ENCODE data around the gene NOTCH4. TPM values are rescaled to one million over a fixed set of nuclear protein-coding genes. Genes with fewer than 3 reads are reported as not detected.

NOTCH4 gene
- total RNA-seq, 1 donor from 2014 or later: 71.8 TPM

- no peak for DNase-seq (ENCODE audit: low spot score)
- intact Hi-C loops (cut with DNase I): no loop called here
- ATAC-seq: no peak
Measured at GRCh38 chr6:32173051-32173727, 50.7 kb downstream of the NOTCH4 start.

DNA sequence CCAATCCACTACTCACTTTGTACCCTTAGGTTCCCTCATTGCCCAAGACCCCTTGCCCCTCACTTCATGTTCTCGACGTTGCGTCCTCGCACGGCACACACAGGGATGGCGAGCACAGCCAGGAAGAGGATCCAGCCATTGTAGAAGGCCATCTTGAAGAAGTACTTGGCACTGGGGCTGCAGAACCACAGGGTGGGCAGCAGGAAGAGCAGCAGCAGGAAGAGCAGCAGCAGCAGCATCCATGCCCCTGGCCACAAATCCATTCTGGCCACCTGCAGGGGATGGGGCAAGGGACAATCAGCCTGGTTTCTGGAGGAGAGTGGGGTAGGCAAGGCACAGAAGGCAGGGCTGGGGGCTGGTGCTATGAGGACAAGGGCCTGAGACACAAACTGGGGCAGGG, 52.6 kb downstream of the NOTCH4 start:
- DNase-seq (ENCODE audit: low spot score) (no peak), ATAC-seq (no peak)
- intact Hi-C loops (cut with DNase I): no loop called here

DNA sequence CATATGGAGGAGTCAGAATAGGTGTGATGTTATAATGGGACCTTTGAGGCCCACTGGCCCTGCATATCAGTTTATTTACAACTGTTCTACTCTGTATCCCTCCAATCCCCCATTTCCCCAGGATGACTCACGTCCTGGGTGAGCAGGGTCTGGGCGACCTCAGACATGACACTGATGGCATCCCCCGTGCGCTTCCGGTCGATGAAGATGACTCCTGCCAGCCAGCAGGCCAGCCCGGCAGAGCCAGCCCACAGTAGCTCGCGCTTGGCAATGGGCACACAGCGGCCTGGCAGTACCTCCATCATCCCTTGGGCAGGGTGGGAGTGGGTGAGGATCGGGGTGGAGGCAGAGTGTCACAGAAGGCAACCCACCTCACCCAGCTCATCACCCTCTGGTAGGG, 53.6 kb downstream of the NOTCH4 start:
- ATAC-seq: no peak

DNA sequence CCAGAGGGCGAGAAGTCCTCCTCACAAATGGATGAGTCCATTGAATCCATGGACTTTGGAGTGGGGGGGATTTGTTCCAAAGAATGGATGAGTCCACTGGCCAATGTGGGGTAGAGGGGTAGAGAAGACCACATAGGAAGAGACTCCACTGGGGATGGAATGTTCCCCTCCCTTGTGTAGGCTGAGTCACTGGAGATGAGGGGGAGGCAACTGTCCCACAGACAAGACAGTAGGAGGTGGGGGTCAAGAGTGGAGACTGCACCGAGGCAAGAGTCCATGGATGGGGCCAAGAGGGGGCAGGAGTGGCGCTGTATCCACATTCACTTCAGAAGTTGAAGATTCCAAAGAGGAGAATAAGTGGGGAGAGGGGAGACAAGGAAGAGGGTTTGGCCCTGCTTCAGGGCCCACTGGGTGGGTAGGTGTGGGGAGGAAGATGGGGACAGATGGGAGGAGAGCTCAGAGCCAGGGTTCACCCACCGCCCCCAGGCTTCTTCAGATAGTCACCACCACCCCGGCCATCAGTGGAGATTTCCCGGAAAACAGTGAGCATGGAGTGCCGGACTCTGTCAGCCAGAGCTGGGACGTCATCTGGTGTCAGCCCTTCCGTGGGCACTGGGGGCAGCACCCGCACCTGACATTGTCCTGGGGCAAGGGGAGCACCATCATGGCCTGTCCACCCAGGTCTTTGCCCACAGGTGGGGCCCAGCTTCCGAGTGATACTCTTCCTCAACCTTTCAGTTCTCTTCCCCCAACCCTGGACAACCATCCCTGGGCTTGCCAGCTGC, 54.9 kb downstream of the NOTCH4 start:
- ATAC-seq (no peak), DNase-seq (ENCODE audit: low spot score) (no peak)
- intact Hi-C loops (cut with DNase I): no loop called here

More for the DNA sequence above, 53.6 kb downstream of the NOTCH4 start:
- no peak for DNase-seq (ENCODE audit: low spot score)
- intact Hi-C loops (cut with DNase I): no loop called here

GRCh38 chr6:32168350-32168749, 55.5 kb downstream of the NOTCH4 start:
- no peak for ATAC-seq
- no peak for DNase-seq (ENCODE audit: low spot score)
- intact Hi-C loops (cut with DNase I): no loop called here

DNA sequence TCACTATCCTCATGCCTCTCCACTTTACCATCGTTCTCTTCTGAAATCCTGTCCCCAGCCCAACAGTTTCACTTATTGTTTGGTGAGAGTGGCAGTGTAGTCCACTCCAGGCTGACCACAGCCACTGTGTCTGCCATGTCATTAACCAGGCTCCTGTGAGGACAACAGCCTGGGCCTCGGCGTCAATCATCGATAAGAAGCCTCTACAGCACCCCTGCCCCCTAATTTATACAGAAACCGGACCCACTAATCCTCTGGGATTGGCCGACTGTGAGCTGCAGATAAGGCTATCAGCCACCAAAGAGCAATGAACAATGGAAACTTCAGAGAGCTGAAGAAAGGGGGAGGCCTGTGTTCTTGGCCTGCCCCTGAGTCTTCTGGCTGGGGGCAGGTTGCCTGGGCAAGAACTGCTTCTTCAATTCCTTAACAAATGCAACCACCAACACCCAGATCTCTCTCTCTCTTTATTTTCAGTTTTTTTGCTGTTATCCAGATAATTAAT, 56.1 kb downstream of the NOTCH4 start:
- ATAC-seq (no peak), DNase-seq (ENCODE audit: low spot score) (no peak)
- intact Hi-C loops (cut with DNase I): no loop called here

GRCh38 chr6:32167154-32167760, 56.6 kb downstream of the NOTCH4 start:
- intact Hi-C loops (cut with DNase I): no loop called here
- no peak for ATAC-seq

GRCh38 chr6:32166411-32167061, 57.3 kb downstream of the NOTCH4 start:
- no peak for ATAC-seq
- intact Hi-C loops (cut with DNase I): no loop called here
- no peak for DNase-seq (ENCODE audit: low spot score)

More at GRCh38 chr6:32167154-32167760, 56.6 kb downstream of the NOTCH4 start:
- DNase-seq (ENCODE audit: low spot score): no peak

- peak; percentile 38 for ATAC-seq
- no peak for DNase-seq (ENCODE audit: low spot score)
- intact Hi-C loops (cut with DNase I): no loop called here
Measured at GRCh38 chr6:32164295-32164694, 59.6 kb downstream of the NOTCH4 start, which contains the start of gene EGFL8. Gene EGFL8, plus strand, starts transcription at chr6:32164595. Its CDS starts 1,571 bp downstream, at chr6:32166166.

- ATAC-seq (peak; percentile 76), DNase-seq (ENCODE audit: low spot score) (peak; percentile 75)
- intact Hi-C loops (cut with DNase I): no loop called here
Measured at GRCh38 chr6:32163559-32164258, 60.2 kb downstream of the NOTCH4 start.

- ATAC-seq: no peak
- intact Hi-C loops (cut with DNase I): no loop called here
- DNase-seq (ENCODE audit: low spot score): no peak
Measured at GRCh38 chr6:32158052-32158451, 65.8 kb downstream of the NOTCH4 start.

GRCh38 chr6:32156891-32157290, 67.0 kb downstream of the NOTCH4 start:
- intact Hi-C loops (cut with DNase I): no loop called here
- no peak for ATAC-seq
- DNase-seq (ENCODE audit: low spot score): no peak

DNA sequence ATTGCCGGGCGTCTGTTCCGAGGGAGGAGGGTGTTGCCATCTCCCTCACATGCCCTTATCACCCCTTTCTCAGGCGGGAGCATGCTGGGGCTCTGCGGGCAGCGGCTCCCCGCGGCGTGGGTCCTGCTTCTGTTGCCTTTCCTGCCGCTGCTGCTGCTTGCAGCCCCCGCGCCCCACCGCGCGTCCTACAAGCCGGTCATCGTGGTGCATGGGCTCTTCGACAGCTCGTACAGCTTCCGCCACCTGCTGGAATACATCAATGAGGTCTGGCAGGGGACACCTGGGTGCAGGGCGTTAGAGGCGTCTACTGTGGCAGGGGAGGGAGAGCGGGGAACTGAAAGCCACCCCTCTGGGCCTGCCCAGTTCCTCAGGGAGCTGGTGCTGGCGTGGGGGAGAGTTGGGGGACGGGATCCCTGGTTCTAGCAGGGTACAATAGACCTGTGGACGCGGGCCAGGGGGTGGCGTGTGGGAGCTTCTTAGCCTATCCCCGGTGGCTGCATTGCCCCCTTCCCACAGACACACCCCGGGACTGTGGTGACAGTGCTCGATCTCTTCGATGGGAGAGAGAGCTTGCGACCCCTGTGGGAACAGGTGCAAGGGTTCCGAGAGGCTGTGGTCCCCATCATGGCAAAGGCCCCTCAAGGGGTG, 69.2 kb downstream of the NOTCH4 start:
- intact Hi-C loops (cut with DNase I): no loop called here
- DNase-seq (ENCODE audit: low spot score) (peak; percentile 77), ATAC-seq (peak; percentile 69)

GRCh38 chr6:32153564-32154513, 70.0 kb downstream of the NOTCH4 start, which contains the start of gene PPT2:
Gene PPT2, plus strand, starts transcription at chr6:32154141. Its CDS starts 454 bp downstream, at chr6:32154595.
- ATAC-seq (peak; percentile 93), DNase-seq (ENCODE audit: low spot score) (peak; percentile 93)
- intact Hi-C loops (cut with DNase I): no loop called here

- ATAC-seq (peak; percentile 52), DNase-seq (ENCODE audit: low spot score) (peak; percentile 71)
- intact Hi-C loops (cut with DNase I): no loop called here
Measured at GRCh38 chr6:32152769-32153563, 70.9 kb downstream of the NOTCH4 start.

Data from sciatic nerve (tissue), 2 donors.